MM.1S (cell line): ENCODE measurements around the gene ZNF100.

Experiments
- DNase-seq: peaks from one replicate; pipeline ENCODE4 v3.0.0-alpha.2; 2015
- H2AFZ ChIP-seq: fragments of 300-600 bp; sonication (generic); 2 replicates; pipeline ENCODE4 v1.6.0; 2016; ENCODE audit warnings: antibody characterized with exemption, low read length
- H3F3A ChIP-seq: fragments of 300-600 bp; sonication (generic); 2 replicates; pipeline ENCODE4 v1.6.1; 2016; ENCODE audit warnings: mild to moderate bottlenecking, antibody characterized with exemption, low read length, moderate library complexity, mixed read lengths; ENCODE audit not compliant: insufficient read depth
- H3K27ac ChIP-seq: fragments of 300-600 bp; sonication (generic); 2 replicates; pipeline ENCODE4 v1.5.1; 2016; ENCODE audit warnings: mild to moderate bottlenecking, low read length
- H3K27me3 ChIP-seq: fragments of 300-600 bp; sonication (generic); replicated peaks from 2 replicates; pipeline ENCODE4 v1.6.0; 2016; ENCODE audit warnings: low read length; ENCODE audit not compliant: insufficient read depth
- H3K36me3 ChIP-seq: fragments of 300-600 bp; sonication (generic); replicated peaks from 2 replicates; pipeline ENCODE4 v1.6.1; 2016; ENCODE audit warnings: mild to moderate bottlenecking, low read length, mixed read lengths; ENCODE audit not compliant: insufficient read depth
- H3K4me1 ChIP-seq: fragments of 300-600 bp; sonication (generic); 2 replicates; pipeline ENCODE4 v1.6.1; 2016; ENCODE audit warnings: low read length, mixed read lengths
- H3K4me2 ChIP-seq: fragments of 300-600 bp; sonication (generic); 2 replicates; pipeline ENCODE4 v1.6.0; 2016; ENCODE audit warnings: low read depth, low read length
- H3K4me3 ChIP-seq: fragments of 300-600 bp; sonication (generic); 2 replicates; pipeline ENCODE4 v1.5.1; 2016; ENCODE audit warnings: low read length, mixed read lengths
- H3K79me2 ChIP-seq: fragments of 300-600 bp; sonication (generic); 2 replicates; pipeline ENCODE4 v1.6.1; 2016; ENCODE audit warnings: mixed run types, low read length, mixed read lengths
- H3K9ac ChIP-seq: fragments of 300-600 bp; sonication (generic); 2 replicates; pipeline ENCODE4 v1.6.1; 2016; ENCODE audit warnings: low read length, mixed read lengths
- H3K9me2 ChIP-seq: fragments of 300-600 bp; sonication (generic); replicated peaks from 2 replicates; pipeline ENCODE4 v1.6.1; 2016; ENCODE audit warnings: mild to moderate bottlenecking, low read length, mixed read lengths; ENCODE audit not compliant: insufficient read depth
- H3K9me3 ChIP-seq: fragments of 300-600 bp; sonication (generic); replicated peaks from 2 replicates; pipeline ENCODE4 v1.6.1; 2016; ENCODE audit warnings: mild to moderate bottlenecking, low read length, mixed read lengths; ENCODE audit not compliant: insufficient read depth
- H4K20me1 ChIP-seq: fragments of 300-600 bp; sonication (generic); 2 replicates; pipeline ENCODE4 v1.6.1; 2016; ENCODE audit warnings: mild to moderate bottlenecking, low read length, moderate library complexity, mixed read lengths; ENCODE audit not compliant: insufficient read depth
- CTCF ChIP-seq: fragments of 300-600 bp; sonication (generic); IDR thresholded peaks from 2 replicates; pipeline ENCODE4 v1.5.1; 2016; ENCODE audit warnings: antibody characterized with exemption, low read length, mixed read lengths
- EZH2 ChIP-seq: fragments of 300-600 bp; sonication (generic); optimal IDR thresholded peaks from 2 replicates; pipeline ENCODE3; 2017; ENCODE audit warnings: low read depth, mild to moderate bottlenecking, antibody characterized with exemption, low read length, mixed read lengths
- EZH2phosphoT487 ChIP-seq: fragments of 300-600 bp; sonication (generic); IDR thresholded peaks from 2 replicates; pipeline ENCODE4 v1.6.1; 2018; ENCODE audit warnings: antibody characterized with exemption, low read length

The ZNF100 gene

GRCh38 chr19:21698215-21698614 lies 69.2 kb downstream of the ZNF100 start:
- no peak overlapping the region for H3K4me3 ChIP-seq
- TF ChIP-seq EZH2 (no peak), CTCF (peak; percentile 29), EZH2phosphoT487 (no peak)
- H3F3A ChIP-seq = no peaks in the 10 kb centered on the region
- H3K9ac ChIP-seq = no peak overlapping the region
- H3K27me3 ChIP-seq = no peaks in the 10 kb centered on the region
- H3K4me2 ChIP-seq = no peak overlapping the region
- no peaks in the 10 kb centered on the region for H3K9me3 ChIP-seq
- H3K4me1 ChIP-seq = no peaks in the 10 kb centered on the region
- no peaks in the 10 kb centered on the region for H3K79me2 ChIP-seq
- no peaks in the 10 kb centered on the region for H3K36me3 ChIP-seq
- H2AFZ ChIP-seq = no peak overlapping the region
- DNase-seq = no peak
- no peaks in the 10 kb centered on the region for H4K20me1 ChIP-seq
- no peaks in the 10 kb centered on the region for H3K9me2 ChIP-seq
- no peak overlapping the region for H3K27ac ChIP-seq

GRCh38 chr19:21697698-21698097 lies 69.7 kb downstream of the ZNF100 start:
- Histone ChIP-seq H3K36me3 (no peaks in the 10 kb centered on the region), H4K20me1 (no peaks in the 10 kb centered on the region), H3K4me1 (no peaks in the 10 kb centered on the region), H3K4me3 (no peak overlapping the region), H3F3A (no peaks in the 10 kb centered on the region), H3K79me2 (no peaks in the 10 kb centered on the region), H3K27me3 (no peaks in the 10 kb centered on the region), H3K27ac (no peak overlapping the region), H2AFZ (no peak overlapping the region), H3K9me3 (no peaks in the 10 kb centered on the region), H3K4me2 (no peak overlapping the region), H3K9me2 (no peaks in the 10 kb centered on the region), H3K9ac (no peak overlapping the region)
- no peak for TF ChIP-seq EZH2phosphoT487
- TF ChIP-seq EZH2 = no peak
- no peak for TF ChIP-seq CTCF
- no peak for DNase-seq

- H2AFZ ChIP-seq = no peak overlapping the region
These were observed 73.0 kb downstream of the ZNF100 start for GRCh38 chr19:21694171-21694906.

More at GRCh38 chr19:21694171-21694906, 73.0 kb downstream of the ZNF100 start:
- no peaks in the 10 kb centered on the region for H4K20me1 ChIP-seq
- no peaks in the 10 kb centered on the region for H3K27me3 ChIP-seq
- no peak overlapping the region for H3K4me2 ChIP-seq
- TF ChIP-seq CTCF = no peak
- no peaks in the 10 kb centered on the region for H3K9me3 ChIP-seq
- no peaks in the 10 kb centered on the region for H3K79me2 ChIP-seq
- no peak overlapping the region for H3K27ac ChIP-seq
- H3K36me3 ChIP-seq = no peaks in the 10 kb centered on the region
- H3K9me2 ChIP-seq = no peaks in the 10 kb centered on the region
- no peaks in the 10 kb centered on the region for H3F3A ChIP-seq
- no peaks in the 10 kb centered on the region for H3K4me1 ChIP-seq
- H3K9ac ChIP-seq = no peak overlapping the region
- DNase-seq = no peak
- H3K4me3 ChIP-seq = no peak overlapping the region
